H1 (cell line): ENCODE data around the gene EXT2.

Experiments
- BCL11A ChIP-seq, 2 experiments: IDR thresholded peaks; one replicate each; pipeline ENCODE4 v1.6.1; 2011; ENCODE audit warnings: low read depth in 2 of 2, low read length in 2 of 2, mild to moderate bottlenecking in 2 of 2
- CREB1 ChIP-seq: IDR thresholded peaks from 2 replicates; pipeline ENCODE4 v1.6.1; 2012; ENCODE audit warnings: inconsistent platforms
- EP300 ChIP-seq, 2 experiments: IDR thresholded peaks; 1 replicate in 1 of 2; 2 replicates in 1 of 2; pipeline ENCODE4 v1.6.1; 2011 to 2012; ENCODE audit warnings: low read depth in 2 of 2, low read length in 2 of 2, mild to moderate bottlenecking in 2 of 2, borderline replicate concordance in 1 of 2, inconsistent platforms in 1 of 2, moderate library complexity in 1 of 2
- EZH2 ChIP-seq: fragments of 200-600 bp; sonication (generic); IDR thresholded peaks from 2 replicates; pipeline ENCODE4 v1.7.1; 2012; ENCODE audit warnings: low read depth, mild to moderate bottlenecking, moderate library complexity, low read length, inconsistent platforms; ENCODE audit not compliant: severe bottlenecking
- JUND ChIP-seq: IDR thresholded peaks from 2 replicates; pipeline ENCODE4 v1.6.1; 2011; ENCODE audit warnings: mild to moderate bottlenecking, improper control_type of control experiment, low read length
- SP2 ChIP-seq: IDR thresholded peaks from 2 replicates; pipeline ENCODE4 v1.6.1; 2012; ENCODE audit warnings: mild to moderate bottlenecking, low read length, inconsistent platforms
- TBP ChIP-seq: IDR thresholded peaks from 2 replicates; pipeline ENCODE4 v1.6.1; 2011; ENCODE audit warnings: low read depth, low read length, improper control_type of control experiment
- TF ChIP-seq, protein P1 (sequence below): IDR thresholded peaks from 2 replicates; pipeline ENCODE4 v1.6.1; 2011; ENCODE audit warnings: low read depth, mild to moderate bottlenecking, low read length; ENCODE audit not compliant: insufficient read depth
- TF ChIP-seq, protein P2 (sequence below): IDR thresholded peaks from 2 replicates; pipeline ENCODE4 v1.6.1; 2012; ENCODE audit warnings: inconsistent platforms
- TF ChIP-seq, protein P3 (sequence below), 3 experiments: IDR thresholded peaks; 1 replicate in 2 of 3; 2 replicates in 1 of 3; pipeline versions ENCODE4 v1.5.1 to v1.6.1; 2011; ENCODE audit warnings: low read length in 3 of 3, mild to moderate bottlenecking in 3 of 3, inconsistent platforms in 2 of 3, low read depth in 1 of 3, moderate library complexity in 1 of 3; ENCODE audit not compliant: insufficient read depth in 1 of 3; ENCODE audit errors: control extremely low read depth in 1 of 3

DNA sequence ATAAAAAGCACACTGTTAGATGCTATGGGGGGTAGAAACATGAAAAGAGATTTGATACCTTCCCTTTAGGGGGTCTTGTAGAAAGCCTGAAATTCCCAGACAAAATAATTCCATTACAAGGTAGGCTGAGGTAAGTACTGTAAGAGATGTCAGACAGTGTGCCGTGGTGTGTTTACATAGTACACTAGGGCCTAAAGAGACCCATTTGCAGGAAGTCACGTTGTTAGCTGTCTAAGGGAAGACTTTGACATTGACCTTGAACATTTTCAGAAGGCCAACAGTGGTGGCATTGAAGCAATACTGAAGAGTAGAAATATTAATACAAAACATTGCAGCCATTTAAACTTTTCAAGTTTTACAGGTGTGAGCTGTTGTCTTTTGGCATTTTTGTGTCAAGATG, 30.8 kb downstream of the EXT2 start:
- TF ChIP-seq, protein P1, sequence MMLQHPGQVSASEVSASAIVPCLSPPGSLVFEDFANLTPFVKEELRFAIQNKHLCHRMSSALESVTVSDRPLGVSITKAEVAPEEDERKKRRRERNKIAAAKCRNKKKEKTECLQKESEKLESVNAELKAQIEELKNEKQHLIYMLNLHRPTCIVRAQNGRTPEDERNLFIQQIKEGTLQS: no peak
- TF ChIP-seq SP2 (no peak), EP300 (IDR thresholded peaks at IDR 0.05; ENCODE audit: borderline replicate concordance in 1 of 2, low read depth in 2 of 2, low read length in 2 of 2) (no peak), CREB1 (no peak), EZH2 (no peak), TBP (no peak), JUND (no peak), BCL11A (IDR thresholded peaks at IDR 0.05; ENCODE audit: low read depth in 2 of 2, low read length in 2 of 2) (no peak)
- TF ChIP-seq, protein P2, sequence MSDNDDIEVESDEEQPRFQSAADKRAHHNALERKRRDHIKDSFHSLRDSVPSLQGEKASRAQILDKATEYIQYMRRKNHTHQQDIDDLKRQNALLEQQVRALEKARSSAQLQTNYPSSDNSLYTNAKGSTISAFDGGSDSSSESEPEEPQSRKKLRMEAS: no peak
- TF ChIP-seq, protein P3, sequence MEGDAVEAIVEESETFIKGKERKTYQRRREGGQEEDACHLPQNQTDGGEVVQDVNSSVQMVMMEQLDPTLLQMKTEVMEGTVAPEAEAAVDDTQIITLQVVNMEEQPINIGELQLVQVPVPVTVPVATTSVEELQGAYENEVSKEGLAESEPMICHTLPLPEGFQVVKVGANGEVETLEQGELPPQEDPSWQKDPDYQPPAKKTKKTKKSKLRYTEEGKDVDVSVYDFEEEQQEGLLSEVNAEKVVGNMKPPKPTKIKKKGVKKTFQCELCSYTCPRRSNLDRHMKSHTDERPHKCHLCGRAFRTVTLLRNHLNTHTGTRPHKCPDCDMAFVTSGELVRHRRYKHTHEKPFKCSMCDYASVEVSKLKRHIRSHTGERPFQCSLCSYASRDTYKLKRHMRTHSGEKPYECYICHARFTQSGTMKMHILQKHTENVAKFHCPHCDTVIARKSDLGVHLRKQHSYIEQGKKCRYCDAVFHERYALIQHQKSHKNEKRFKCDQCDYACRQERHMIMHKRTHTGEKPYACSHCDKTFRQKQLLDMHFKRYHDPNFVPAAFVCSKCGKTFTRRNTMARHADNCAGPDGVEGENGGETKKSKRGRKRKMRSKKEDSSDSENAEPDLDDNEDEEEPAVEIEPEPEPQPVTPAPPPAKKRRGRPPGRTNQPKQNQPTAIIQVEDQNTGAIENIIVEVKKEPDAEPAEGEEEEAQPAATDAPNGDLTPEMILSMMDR (IDR thresholded peaks at IDR 0.05; ENCODE audit: control extremely low read depth in 1 of 3, insufficient read depth in 1 of 3, low read depth in 1 of 3, low read length in 3 of 3): no peak
